Measurements from ENCODE around the gene ITGA2.

ITGA2 gene

DNA sequence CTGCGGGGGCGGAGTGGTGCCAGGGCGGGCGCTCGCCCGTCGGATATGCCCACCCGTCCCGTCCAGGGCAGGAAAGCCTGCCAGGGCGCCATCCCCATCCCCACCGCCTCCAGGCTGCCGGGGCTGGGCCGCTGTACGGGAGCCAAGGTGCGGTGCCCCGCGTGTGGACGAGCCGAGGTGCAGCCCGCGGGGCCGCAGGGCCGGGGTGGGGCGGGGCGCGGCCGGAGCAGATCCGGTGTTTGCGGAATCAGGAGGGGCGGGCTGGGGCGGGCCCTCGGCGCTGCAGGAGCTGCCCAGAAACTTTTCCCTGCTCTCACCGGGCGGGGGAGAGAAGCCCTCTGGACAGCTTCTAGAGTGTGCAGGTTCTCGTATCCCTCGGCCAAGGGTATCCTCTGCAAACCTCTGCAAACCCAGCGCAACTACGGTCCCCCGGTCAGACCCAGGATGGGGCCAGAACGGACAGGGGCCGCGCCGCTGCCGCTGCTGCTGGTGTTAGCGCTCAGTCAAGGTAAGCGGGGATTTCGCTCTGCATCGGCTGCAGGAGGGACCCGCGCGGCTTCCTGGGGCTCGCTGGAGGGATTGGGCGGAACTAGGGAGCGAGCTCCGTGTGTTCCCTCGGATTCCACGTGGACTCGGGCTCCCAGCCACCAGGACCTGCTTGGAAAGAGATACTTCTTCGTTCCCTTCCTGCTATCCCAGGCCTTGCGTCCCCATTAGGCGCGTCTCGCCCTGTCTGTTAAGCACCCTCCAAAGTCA is at the start of gene ITGA2:
ITGA2 (plus strand) TSS at position 328 of the 756 bp plus-strand sequence; CDS start at position 445, 117 bp downstream.
- peak within 1 kb of the TSS; percentile 62 for H3K4me3 ChIP-seq (ENCODE audit: low read length)
- no peaks in the 10 kb centered on the region for H3K9me3 ChIP-seq (ENCODE audit: control insufficient read depth, insufficient read depth, low read length)
- H3K4me1 ChIP-seq (ENCODE audit: control insufficient read depth, insufficient read depth, low read length), result no peaks in the 10 kb centered on the region
- no CpG with 5 or more reads among the region's 64 CpGs for WGBS (ENCODE audit: insufficient coverage, insufficient read length)
- no peaks in the 10 kb centered on the region for H3K27me3 ChIP-seq (ENCODE audit: control insufficient read depth, insufficient read depth, low read length)
- no peak within 1 kb of the TSS for H3K27ac ChIP-seq (ENCODE audit: low read length)
- DNase-seq (ENCODE audit: low read depth, low spot score), result no peak
- H3K36me3 ChIP-seq (ENCODE audit: control insufficient read depth, insufficient read depth, low read length), result no peaks in the 10 kb centered on the region

DNA sequence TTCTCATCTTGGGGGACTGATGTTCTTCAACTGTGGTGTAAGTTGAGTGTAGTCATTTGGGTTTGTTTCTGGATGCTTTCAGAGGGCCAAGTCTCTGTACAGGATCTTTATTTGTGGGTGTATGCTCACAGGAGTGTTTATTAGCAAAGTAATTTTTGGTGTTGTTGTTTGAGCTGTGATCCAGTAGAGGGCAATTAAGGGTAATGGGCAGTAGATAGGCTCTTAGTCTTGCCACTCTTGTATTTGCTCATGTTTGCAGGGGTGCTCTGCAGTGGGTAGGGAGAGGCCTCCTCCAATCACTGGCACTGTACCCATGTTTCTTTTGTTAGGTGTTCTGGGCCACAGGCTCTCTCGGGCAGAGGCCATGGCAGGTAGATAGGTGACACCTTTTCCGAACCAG is 45.9 kb upstream of the ITGA2 start:
- H3K4me1 ChIP-seq (ENCODE audit: control insufficient read depth, insufficient read depth, low read length), result no peaks in the 10 kb centered on the region
- H3K27ac ChIP-seq (ENCODE audit: low read length), result no peak overlapping the region
- no CpG with 5 or more reads among the region's 2 CpGs for WGBS (ENCODE audit: insufficient coverage, insufficient read length)
- H3K27me3 ChIP-seq (ENCODE audit: control insufficient read depth, insufficient read depth, low read length), result no peaks in the 10 kb centered on the region
- no peaks in the 10 kb centered on the region for H3K36me3 ChIP-seq (ENCODE audit: control insufficient read depth, insufficient read depth, low read length)
- H3K4me3 ChIP-seq (ENCODE audit: low read length), result no peak overlapping the region
- H3K9me3 ChIP-seq (ENCODE audit: control insufficient read depth, insufficient read depth, low read length), result no peaks in the 10 kb centered on the region
- no peak for DNase-seq (ENCODE audit: low read depth, low spot score)

DNA sequence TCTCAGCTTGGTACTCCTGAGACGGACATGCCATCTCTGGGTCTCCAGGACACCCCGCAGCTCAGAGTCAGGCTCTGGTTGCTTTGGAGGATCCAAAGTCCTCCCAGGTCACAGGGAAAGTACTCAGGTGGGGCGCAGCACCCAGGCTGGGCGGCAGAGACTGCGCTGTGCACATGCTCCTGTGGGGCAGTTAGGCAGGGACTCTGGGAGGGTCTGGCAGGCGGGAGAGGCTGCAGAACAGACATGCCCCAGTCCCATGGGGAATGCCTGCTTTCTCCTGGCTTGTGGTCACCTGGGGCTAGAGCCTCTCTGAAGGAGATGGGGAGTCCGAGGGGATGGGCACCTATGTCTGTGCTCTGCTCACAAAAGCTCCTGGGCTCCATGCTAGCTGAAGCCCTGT is 45.3 kb upstream of the ITGA2 start:
- no peak overlapping the region for H3K4me3 ChIP-seq (ENCODE audit: low read length)
- no peaks in the 10 kb centered on the region for H3K36me3 ChIP-seq (ENCODE audit: control insufficient read depth, insufficient read depth, low read length)
- no peaks in the 10 kb centered on the region for H3K9me3 ChIP-seq (ENCODE audit: control insufficient read depth, insufficient read depth, low read length)
- no peaks in the 10 kb centered on the region for H3K4me1 ChIP-seq (ENCODE audit: control insufficient read depth, insufficient read depth, low read length)
- no CpG with 5 or more reads among the region's 7 CpGs for WGBS (ENCODE audit: insufficient coverage, insufficient read length)
- no peak for DNase-seq (ENCODE audit: low read depth, low spot score)
- no peak overlapping the region for H3K27ac ChIP-seq (ENCODE audit: low read length)
- H3K27me3 ChIP-seq (ENCODE audit: control insufficient read depth, insufficient read depth, low read length), result no peaks in the 10 kb centered on the region

DNA sequence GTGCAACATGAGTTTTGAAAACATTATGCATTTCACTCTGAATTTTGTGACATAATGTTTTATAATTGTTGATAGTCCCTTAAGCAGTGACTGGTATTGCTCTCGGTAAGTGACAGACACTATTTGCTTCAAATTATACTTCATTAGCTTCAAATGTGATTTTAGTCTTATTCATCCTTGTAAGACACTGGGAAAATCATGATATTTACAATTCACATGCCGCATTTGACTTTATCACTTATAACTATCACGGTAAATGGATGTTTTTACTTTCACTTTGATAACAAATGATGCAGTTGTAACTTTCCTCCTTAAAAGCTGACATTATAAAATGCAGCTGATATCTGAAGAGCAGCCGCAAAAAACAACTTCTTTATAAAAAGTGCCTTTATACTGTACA is 44.1 kb upstream of the ITGA2 start:
- no peak overlapping the region for H3K27ac ChIP-seq (ENCODE audit: low read length)
- no peaks in the 10 kb centered on the region for H3K9me3 ChIP-seq (ENCODE audit: control insufficient read depth, insufficient read depth, low read length)
- H3K4me1 ChIP-seq (ENCODE audit: control insufficient read depth, insufficient read depth, low read length), result no peaks in the 10 kb centered on the region
- DNase-seq (ENCODE audit: low read depth, low spot score), result no peak
- no CpG with 5 or more reads among the region's 4 CpGs for WGBS (ENCODE audit: insufficient coverage, insufficient read length)
- H3K36me3 ChIP-seq (ENCODE audit: control insufficient read depth, insufficient read depth, low read length), result no peaks in the 10 kb centered on the region
- no peak overlapping the region for H3K4me3 ChIP-seq (ENCODE audit: low read length)
- no peaks in the 10 kb centered on the region for H3K27me3 ChIP-seq (ENCODE audit: control insufficient read depth, insufficient read depth, low read length)

DNA sequence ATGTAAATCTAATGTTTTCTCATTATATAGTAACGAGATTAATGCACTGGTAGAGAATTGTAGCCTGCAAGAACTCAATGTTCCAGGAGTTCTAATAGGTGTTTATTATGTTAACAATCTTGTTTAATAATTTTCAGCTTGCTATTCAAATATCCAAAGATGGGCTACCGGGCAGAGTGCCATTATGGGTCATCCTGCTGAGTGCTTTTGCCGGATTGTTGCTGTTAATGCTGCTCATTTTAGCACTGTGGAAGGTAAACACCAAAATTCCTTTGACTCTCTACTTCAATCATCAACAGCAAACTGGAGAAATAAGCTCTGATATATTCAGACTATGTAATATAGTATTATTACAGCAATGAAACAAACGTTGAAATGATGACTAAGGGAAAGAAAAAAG is 41.9 kb upstream of the ITGA2 start:
- Histone ChIP-seq H3K27me3 (ENCODE audit: control insufficient read depth, insufficient read depth, low read length) (no peaks in the 10 kb centered on the region), H3K4me1 (ENCODE audit: control insufficient read depth, insufficient read depth, low read length) (no peaks in the 10 kb centered on the region), H3K36me3 (ENCODE audit: control insufficient read depth, insufficient read depth, low read length) (no peaks in the 10 kb centered on the region), H3K4me3 (ENCODE audit: low read length) (no peak overlapping the region), H3K9me3 (ENCODE audit: control insufficient read depth, insufficient read depth, low read length) (no peaks in the 10 kb centered on the region), H3K27ac (ENCODE audit: low read length) (no peak overlapping the region)
- DNase-seq (ENCODE audit: low read depth, low spot score), result no peak
- WGBS (ENCODE audit: insufficient coverage, insufficient read length), result no CpG with 5 or more reads among the region's 4 CpGs

DNA sequence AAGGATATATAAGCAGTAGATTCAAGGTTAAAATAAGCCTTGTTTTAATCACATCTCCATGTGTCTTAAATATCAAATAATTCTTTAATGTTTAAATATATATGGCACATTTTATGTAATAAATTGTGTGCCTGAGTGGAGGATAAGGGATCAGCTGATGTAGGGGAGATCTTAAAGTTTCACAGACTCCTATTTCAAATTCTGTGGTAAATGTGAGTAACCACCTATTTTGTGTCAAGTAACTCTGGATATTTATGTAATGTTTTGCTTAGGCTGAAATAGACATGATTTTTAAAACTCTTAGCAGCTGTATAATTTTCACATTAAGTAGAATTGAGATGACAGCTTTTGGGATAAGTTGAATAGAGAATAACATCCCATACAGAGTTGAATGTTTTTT is 41.3 kb upstream of the ITGA2 start:
- Histone ChIP-seq H3K27me3 (ENCODE audit: control insufficient read depth, insufficient read depth, low read length) (no peaks in the 10 kb centered on the region), H3K36me3 (ENCODE audit: control insufficient read depth, insufficient read depth, low read length) (no peaks in the 10 kb centered on the region), H3K4me3 (ENCODE audit: low read length) (no peak overlapping the region), H3K9me3 (ENCODE audit: control insufficient read depth, insufficient read depth, low read length) (no peaks in the 10 kb centered on the region), H3K27ac (ENCODE audit: low read length) (no peak overlapping the region), H3K4me1 (ENCODE audit: control insufficient read depth, insufficient read depth, low read length) (no peaks in the 10 kb centered on the region)
- no peak for DNase-seq (ENCODE audit: low read depth, low spot score)

DNA sequence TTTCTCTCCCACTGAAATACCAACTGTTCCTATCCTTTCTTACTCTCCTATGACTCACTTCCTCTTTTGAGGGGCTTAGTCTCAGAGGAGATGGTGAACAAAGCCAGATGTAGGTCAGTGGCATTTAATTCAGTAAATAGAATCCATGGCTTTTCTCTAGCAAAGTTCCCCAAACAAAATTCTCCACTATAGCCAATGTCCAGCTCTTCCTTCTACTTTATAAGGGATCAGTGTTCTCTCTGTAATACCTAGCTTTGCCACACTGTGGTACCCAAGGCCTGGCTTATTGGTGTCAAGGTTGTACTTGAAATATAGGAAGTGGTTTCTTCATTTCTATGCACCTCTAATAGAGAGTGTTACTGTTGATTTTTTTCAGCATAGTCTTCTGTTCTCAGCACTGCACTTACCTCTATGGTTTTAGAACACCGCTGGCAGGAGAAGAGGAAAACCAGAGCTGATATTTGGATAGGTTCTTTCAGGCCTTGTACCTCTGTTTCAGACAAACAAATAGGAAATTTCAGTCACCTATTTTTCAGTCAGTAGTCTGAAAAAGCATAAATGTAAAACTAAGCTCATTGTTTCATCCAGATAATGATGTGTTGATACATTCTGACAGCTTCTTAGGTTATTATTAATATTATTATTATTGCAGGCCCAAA is 40.6 kb upstream of the ITGA2 start:
- WGBS (ENCODE audit: insufficient coverage, insufficient read length), result no CpG with 5 or more reads among the region's 1 CpG
- Histone ChIP-seq H3K4me3 (ENCODE audit: low read length) (no peak overlapping the region), H3K27ac (ENCODE audit: low read length) (no peak overlapping the region), H3K4me1 (ENCODE audit: control insufficient read depth, insufficient read depth, low read length) (no peaks in the 10 kb centered on the region), H3K27me3 (ENCODE audit: control insufficient read depth, insufficient read depth, low read length) (no peaks in the 10 kb centered on the region), H3K36me3 (ENCODE audit: control insufficient read depth, insufficient read depth, low read length) (no peaks in the 10 kb centered on the region), H3K9me3 (ENCODE audit: control insufficient read depth, insufficient read depth, low read length) (no peaks in the 10 kb centered on the region)
- peak; percentile 9 for DNase-seq (ENCODE audit: low read depth, low spot score)

DNA sequence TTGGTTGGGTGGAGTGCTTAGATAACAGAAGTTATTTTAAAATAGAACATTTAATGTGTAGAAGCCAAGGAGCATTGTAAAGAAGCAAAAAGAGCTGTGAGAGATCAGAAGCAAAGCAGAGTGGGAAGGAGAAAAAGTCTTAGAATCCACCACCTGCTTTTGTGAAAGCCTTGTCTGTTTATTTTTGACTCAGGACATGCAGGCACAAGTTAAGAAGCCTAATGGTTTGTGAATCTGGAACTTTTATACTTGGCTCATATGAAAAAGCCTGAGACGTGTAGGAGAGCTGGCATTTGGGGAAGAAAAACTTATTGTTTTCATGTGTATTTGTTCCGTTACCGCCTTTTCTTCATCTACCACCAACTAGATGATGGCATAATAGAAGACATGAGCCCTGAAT is 38.5 kb upstream of the ITGA2 start:
- DNase-seq (ENCODE audit: low read depth, low spot score), result no peak
- Histone ChIP-seq H3K36me3 (ENCODE audit: control insufficient read depth, insufficient read depth, low read length) (no peaks in the 10 kb centered on the region), H3K9me3 (ENCODE audit: control insufficient read depth, insufficient read depth, low read length) (no peaks in the 10 kb centered on the region), H3K27ac (ENCODE audit: low read length) (no peak overlapping the region), H3K27me3 (ENCODE audit: control insufficient read depth, insufficient read depth, low read length) (no peaks in the 10 kb centered on the region), H3K4me3 (ENCODE audit: low read length) (no peak overlapping the region), H3K4me1 (ENCODE audit: control insufficient read depth, insufficient read depth, low read length) (no peaks in the 10 kb centered on the region)
- no CpG with 5 or more reads among the region's 3 CpGs for WGBS (ENCODE audit: insufficient coverage, insufficient read length)

DNA sequence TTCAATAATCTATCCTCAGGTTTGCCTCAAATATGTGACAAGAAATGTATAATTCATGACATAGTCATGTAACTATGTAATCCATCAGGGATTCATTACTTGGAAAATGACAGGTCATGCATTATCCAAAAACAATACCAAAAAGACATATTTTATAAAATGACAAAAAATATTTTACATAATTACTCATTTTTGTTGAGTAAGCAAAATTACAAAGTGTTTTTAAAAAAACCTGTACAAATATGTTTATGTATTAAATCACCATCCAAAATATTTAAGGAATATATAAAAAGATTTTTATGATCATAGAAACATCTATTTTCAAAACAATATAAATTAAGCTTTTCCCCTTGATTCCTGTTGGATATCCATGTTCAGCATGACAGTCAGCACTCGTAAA is 36.7 kb upstream of the ITGA2 start:
- no peak for DNase-seq (ENCODE audit: low read depth, low spot score)
- H3K4me1 ChIP-seq (ENCODE audit: control insufficient read depth, insufficient read depth, low read length), result no peaks in the 10 kb centered on the region; the same call in 1 of the 2 replicates
- H3K9me3 ChIP-seq (ENCODE audit: control insufficient read depth, insufficient read depth, low read length), result no peaks in the 10 kb centered on the region
- no peaks in the 10 kb centered on the region for H3K36me3 ChIP-seq (ENCODE audit: control insufficient read depth, insufficient read depth, low read length)
- no CpG with 5 or more reads among the region's 1 CpG for WGBS (ENCODE audit: insufficient coverage, insufficient read length)
- H3K4me3 ChIP-seq (ENCODE audit: low read length), result no peak overlapping the region
- no peak overlapping the region for H3K27ac ChIP-seq (ENCODE audit: low read length)
- H3K27me3 ChIP-seq (ENCODE audit: control insufficient read depth, insufficient read depth, low read length), result no peaks in the 10 kb centered on the region

DNA sequence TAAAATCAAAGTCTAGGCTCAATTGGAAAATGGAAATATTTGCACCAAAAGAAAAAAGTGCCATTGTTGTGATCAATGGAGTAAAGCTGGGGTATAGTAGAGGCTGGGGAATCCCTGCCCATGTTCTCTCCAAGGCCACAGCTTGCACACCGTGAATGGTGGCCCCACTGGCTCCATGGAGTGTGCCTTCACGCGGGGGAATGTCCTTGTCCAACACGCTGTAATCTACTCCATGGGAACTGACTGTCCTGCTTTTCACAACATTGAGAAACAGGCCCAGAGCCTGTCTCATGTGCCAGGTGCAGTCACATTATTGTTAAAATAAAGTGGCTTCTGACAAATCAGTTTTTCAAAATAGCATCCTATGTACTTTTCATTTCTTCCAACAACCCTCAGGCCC is 33.1 kb upstream of the ITGA2 start:
- no peaks in the 10 kb centered on the region for H3K9me3 ChIP-seq (ENCODE audit: control insufficient read depth, insufficient read depth, low read length)
- no peak overlapping the region for H3K27ac ChIP-seq (ENCODE audit: low read length)
- no peak overlapping the region for H3K4me3 ChIP-seq (ENCODE audit: low read length)
- no peaks in the 10 kb centered on the region for H3K27me3 ChIP-seq (ENCODE audit: control insufficient read depth, insufficient read depth, low read length)
- no peaks in the 10 kb centered on the region; the same call in 1 of the 2 replicates for H3K4me1 ChIP-seq (ENCODE audit: control insufficient read depth, insufficient read depth, low read length)
- H3K36me3 ChIP-seq (ENCODE audit: control insufficient read depth, insufficient read depth, low read length), result no peaks in the 10 kb centered on the region
- DNase-seq (ENCODE audit: low read depth, low spot score), result no peak
- no CpG with 5 or more reads among the region's 4 CpGs for WGBS (ENCODE audit: insufficient coverage, insufficient read length)
